Subcutaneous abdominal adipose tissue (tissue), 5 donors: ENCODE data around the gene MIER3.
A peak's percentile ranks its signal among the peaks of the same experiment; 100 is the strongest.

Source experiments
- H3K27ac ChIP-seq: one replicate; pipeline ENCODE4 v1.7.0; 2013; ENCODE audit warnings: low read depth, mild to moderate bottlenecking, inconsistent platforms, low read length, moderate library complexity
- H3K27me3 ChIP-seq, 5 donors: one replicate each; pipeline ENCODE4 v1.7.0; 2013; ENCODE audit warnings: low read length in 5 of 5, inconsistent platforms in 1 of 5; ENCODE audit not compliant: control insufficient read depth in 5 of 5, insufficient read depth in 4 of 5
- H3K36me3 ChIP-seq, 5 donors: one replicate each; pipeline ENCODE4 v1.7.0; 2013; ENCODE audit warnings: low read length in 5 of 5; ENCODE audit not compliant: control insufficient read depth in 5 of 5, insufficient read depth in 5 of 5
- H3K4me1 ChIP-seq, 5 donors: one replicate each; pipeline ENCODE4 v1.7.0; 2013; ENCODE audit warnings: low read length in 5 of 5, mild to moderate bottlenecking in 3 of 5, moderate library complexity in 1 of 5; ENCODE audit not compliant: control insufficient read depth in 5 of 5, insufficient read depth in 5 of 5
- H3K4me3 ChIP-seq, 5 donors: one replicate each; pipeline ENCODE4 v1.7.0; 2013; ENCODE audit warnings: low read length in 5 of 5, low read depth in 1 of 5
- H3K9ac ChIP-seq, 5 donors: one replicate each; pipeline ENCODE4 v1.7.0; 2013; ENCODE audit warnings: low read length in 5 of 5, mild to moderate bottlenecking in 4 of 5, moderate library complexity in 3 of 5
- H3K9me3 ChIP-seq, 5 donors: one replicate each; pipeline ENCODE4 v1.7.0; 2013; ENCODE audit warnings: low read length in 5 of 5; ENCODE audit not compliant: control insufficient read depth in 5 of 5
- donor health status: healthy.
- donor health status: healthy.
- donor health status: healthy.
- donor health status: healthy.
- donor health status: healthy.

Gene MIER3

GRCh38 chr5:56934325-56934724 is 17.6 kb downstream of the MIER3 start:
- Histone ChIP-seq H3K27me3 (no peaks in the 10 kb centered on the region), H3K27ac (no peak overlapping the region), H3K36me3 (peaks cover 57 to 80% (median 65%) of the 10 kb centered on the region in 5 donors)

GRCh38 chr5:56922922-56923321 is 29.0 kb downstream of the MIER3 start:
- Histone ChIP-seq H3K27me3 (no peaks in the 10 kb centered on the region), H3K9ac (no peak overlapping the region), H3K4me1 (peaks cover 0 to 2% (median 0%) of the 10 kb centered on the region in 5 donors), H3K9me3 (no peaks in the 10 kb centered on the region), H3K4me3 (no peak overlapping the region), H3K27ac (no peak overlapping the region), H3K36me3 (peaks cover 28 to 57% (median 45%) of the 10 kb centered on the region in 5 donors)

More at GRCh38 chr5:56934325-56934724, 17.6 kb downstream of the MIER3 start:
- Histone ChIP-seq H3K4me1 (no peaks in the 10 kb centered on the region), H3K9me3 (no peaks in the 10 kb centered on the region), H3K4me3 (no peak overlapping the region), H3K9ac (peak overlapping the region in 1 of 5 donors; percentile 43)

GRCh38 chr5:56919942-56920662 is 31.8 kb downstream of the MIER3 start:
- no peaks in the 10 kb centered on the region for H3K27me3 ChIP-seq
- peaks cover 17 to 36% (median 27%) of the 10 kb centered on the region in 5 donors for H3K36me3 ChIP-seq
- no peak overlapping the region for H3K9ac ChIP-seq
- no peaks in the 10 kb centered on the region for H3K9me3 ChIP-seq
- peaks cover 0 to 10% (median 5%) of the 10 kb centered on the region in 5 donors for H3K4me1 ChIP-seq
- no peak overlapping the region for H3K27ac ChIP-seq
- no peak overlapping the region for H3K4me3 ChIP-seq

- no peak overlapping the region for H3K4me3 ChIP-seq
- H3K36me3 ChIP-seq: peaks cover 11 to 24% (median 15%) of the 10 kb centered on the region in 5 donors
- no peaks in the 10 kb centered on the region for H3K9me3 ChIP-seq
- no peak overlapping the region for H3K9ac ChIP-seq
- H3K4me1 ChIP-seq: peaks cover 0 to 10% (median 5%) of the 10 kb centered on the region in 5 donors
- H3K27ac ChIP-seq: no peak overlapping the region
- H3K27me3 ChIP-seq: no peaks in the 10 kb centered on the region
These were observed 33.9 kb downstream of the MIER3 start for GRCh38 chr5:56918054-56918453.

- H3K9ac ChIP-seq: peak overlapping the region in 1 of 5 donors; percentile 34
- H3K27me3 ChIP-seq: no peaks in the 10 kb centered on the region
- peaks cover 6 to 21% (median 10%) of the 10 kb centered on the region in 5 donors for H3K36me3 ChIP-seq
- H3K4me1 ChIP-seq: peaks cover 0 to 10% (median 5%) of the 10 kb centered on the region in 5 donors
- no peaks in the 10 kb centered on the region for H3K9me3 ChIP-seq
- no peak overlapping the region for H3K27ac ChIP-seq
- no peak overlapping the region for H3K4me3 ChIP-seq
These were observed 34.4 kb downstream of the MIER3 start for GRCh38 chr5:56917534-56917933.

- no peak overlapping the region for H3K9ac ChIP-seq
- H3K4me1 ChIP-seq: peaks cover 0 to 18% (median 10%) of the 10 kb centered on the region in 5 donors
- H3K4me3 ChIP-seq: no peak overlapping the region
- peaks cover 0 to 3% (median 3%) of the 10 kb centered on the region in 5 donors for H3K36me3 ChIP-seq
- no peaks in the 10 kb centered on the region for H3K27me3 ChIP-seq
- no peaks in the 10 kb centered on the region for H3K9me3 ChIP-seq
- no peak overlapping the region for H3K27ac ChIP-seq
These were observed 37.2 kb downstream of the MIER3 start for GRCh38 chr5:56914678-56915077.

- Histone ChIP-seq H3K27ac (no peak overlapping the region), H3K4me1 (peaks cover 0 to 21% (median 14%) of the 10 kb centered on the region in 5 donors), H3K36me3 (peaks cover 0 to 3% (median 3%) of the 10 kb centered on the region in 5 donors), H3K9ac (peak overlapping the region in 1 of 5 donors; percentile 20), H3K9me3 (no peaks in the 10 kb centered on the region), H3K4me3 (no peak overlapping the region), H3K27me3 (no peaks in the 10 kb centered on the region)
These were observed 38.2 kb downstream of the MIER3 start for GRCh38 chr5:56913766-56914165.

- H3K27ac ChIP-seq: peak overlapping the region; percentile 91
- peak overlapping the region; percentile 76 to 98 (median 89) for H3K4me3 ChIP-seq
- H3K27me3 ChIP-seq: no peaks in the 10 kb centered on the region
- peak overlapping the region; percentile 2 to 94 (median 88) for H3K9ac ChIP-seq
- H3K9me3 ChIP-seq: no peaks in the 10 kb centered on the region
- H3K4me1 ChIP-seq: peaks cover 0 to 17% (median 13%) of the 10 kb centered on the region in 5 donors
- peaks cover 0 to 3% (median 0%) of the 10 kb centered on the region in 5 donors for H3K36me3 ChIP-seq
These were observed 41.5 kb downstream of the MIER3 start for GRCh38 chr5:56910210-56910965.

- Histone ChIP-seq H3K4me1 (peaks cover 0 to 17% (median 13%) of the 10 kb centered on the region in 5 donors), H3K27me3 (peaks cover 0 to 1% (median 0%) of the 10 kb centered on the region in 5 donors), H3K9ac (peak within 1 kb of the TSS; percentile 78 to 94 (median 88)), H3K36me3 (peaks cover 0 to 3% (median 0%) of the 10 kb centered on the region in 5 donors), H3K9me3 (no peaks in the 10 kb centered on the region), H3K27ac (peak within 1 kb of the TSS; percentile 95), H3K4me3 (peak within 1 kb of the TSS; percentile 76 to 98 (median 89))
These were observed 42.4 kb downstream of the MIER3 start, which contains the start of gene SETD9 for GRCh38 chr5:56909294-56910209. Gene SETD9, plus strand, starts transcription at chr5:56909596. Its CDS starts 50 bp downstream, at chr5:56909646.
